HG02759 (cell line): Measurements from ENCODE around the gene ECHS1.
A peak's percentile ranks its signal among the peaks of the same experiment; 100 is the strongest.
"Not testable (repeated sequence)": the region's sequence is repeated elsewhere in the genome, so short reads cannot be mapped to it uniquely, and the experiment has no call there.

Source experiments
- ATAC-seq: cut with Tn5 transposase; IDR thresholded peaks from one replicate; pipeline ENCODE4 v1.9.1; 2021; ENCODE audit warnings: mild to moderate bottlenecking, moderate library complexity; ENCODE audit not compliant: unreplicated experiment

The ECHS1 gene

GRCh38 chr10:133379152-133379800 lies 6.1 kb upstream of the ECHS1 start, which contains the start of gene PAOX:
Gene PAOX (plus strand): TSS chr10:133379262. CDS start chr10:133379317, 55 bp downstream.
- peak; percentile 58 for ATAC-seq

- ATAC-seq, result peak; percentile 55
Measured at GRCh38 chr10:133378251-133379096, 5.3 kb upstream of the ECHS1 start.

- ATAC-seq, result no peak
Measured at GRCh38 chr10:133377818-133378250, 4.7 kb upstream of the ECHS1 start.

- ATAC-seq, result no peak
Measured at GRCh38 chr10:133377025-133377817, 4.1 kb upstream of the ECHS1 start.

GRCh38 chr10:133376183-133376582 lies 3.0 kb upstream of the ECHS1 start:
- ATAC-seq, result not testable (repeated sequence)

GRCh38 chr10:133375357-133376115 lies 2.4 kb upstream of the ECHS1 start:
- no peak for ATAC-seq

GRCh38 chr10:133372507-133372906 lies 647 bp downstream of the ECHS1 start:
- ATAC-seq, result no peak

- ATAC-seq, result no peak
Measured at GRCh38 chr10:133370030-133370786, 2.9 kb downstream of the ECHS1 start.

- ATAC-seq, result no peak
Measured at GRCh38 chr10:133368153-133368552, 5.0 kb downstream of the ECHS1 start.

GRCh38 chr10:133367461-133367860 lies 5.7 kb downstream of the ECHS1 start:
- ATAC-seq, result not testable (repeated sequence)

GRCh38 chr10:133366751-133367150 lies 6.4 kb downstream of the ECHS1 start:
- no peak for ATAC-seq

GRCh38 chr10:133366130-133366478 lies 7.0 kb downstream of the ECHS1 start:
- ATAC-seq, result no peak

GRCh38 chr10:133365461-133366129 lies 7.6 kb downstream of the ECHS1 start:
- ATAC-seq, result no peak

GRCh38 chr10:133364645-133365431 lies 8.3 kb downstream of the ECHS1 start:
- no peak for ATAC-seq

- ATAC-seq, result no peak
Measured at GRCh38 chr10:133362846-133363245, 10.3 kb downstream of the ECHS1 start.

- no peak for ATAC-seq
Measured at GRCh38 chr10:133361773-133362441, 11.2 kb downstream of the ECHS1 start.

- no peak for ATAC-seq
Measured at GRCh38 chr10:133361227-133361626, 11.9 kb downstream of the ECHS1 start.

- no peak for ATAC-seq
Measured at GRCh38 chr10:133359972-133360610, 13.1 kb downstream of the ECHS1 start.
